ENCODE results near the gene DPAGT1.
"Not testable (repeated sequence)": the region's sequence is repeated elsewhere in the genome, so short reads cannot be mapped to it uniquely, and the experiment has no call there.

DPAGT1 gene

GRCh38 chr11:119115484-119116234, 14.0 kb upstream of the DPAGT1 start:
- no peak for DNase-seq (ENCODE audit: low read depth in 2 of 2)

- DNase-seq (ENCODE audit: low read depth in 2 of 2), result no peak
These were observed 12.7 kb upstream of the DPAGT1 start for GRCh38 chr11:119114351-119114750.

GRCh38 chr11:119113716-119114115, 12.1 kb upstream of the DPAGT1 start:
- DNase-seq (ENCODE audit: low read depth in 2 of 2), result no peak

GRCh38 chr11:119112314-119113020, 10.8 kb upstream of the DPAGT1 start:
- no peak for DNase-seq (ENCODE audit: low read depth in 2 of 2)

- DNase-seq (ENCODE audit: low read depth in 2 of 2), result no peak
These were observed 9.8 kb upstream of the DPAGT1 start for GRCh38 chr11:119111361-119111925.

- no peak for DNase-seq (ENCODE audit: low read depth in 2 of 2)
These were observed 8.8 kb upstream of the DPAGT1 start for GRCh38 chr11:119110439-119110838.

GRCh38 chr11:119109843-119110242, 8.2 kb upstream of the DPAGT1 start:
- DNase-seq (ENCODE audit: low read depth in 2 of 2), result no peak

- no peak for DNase-seq (ENCODE audit: low read depth in 2 of 2)
These were observed 7.2 kb upstream of the DPAGT1 start for GRCh38 chr11:119108857-119109221.

- no peak for DNase-seq (ENCODE audit: low read depth in 2 of 2)
These were observed 6.6 kb upstream of the DPAGT1 start for GRCh38 chr11:119108146-119108856.

- no peak for DNase-seq (ENCODE audit: low read depth in 2 of 2)
These were observed 6.0 kb upstream of the DPAGT1 start for GRCh38 chr11:119107538-119108145.

GRCh38 chr11:119106564-119107537, 5.2 kb upstream of the DPAGT1 start, which contains the start of gene C2CD2L:
Gene C2CD2L (plus strand): TSS chr11:119107344. CDS start chr11:119107742, 398 bp downstream.
- peak; percentile 63 to 76 for DNase-seq (ENCODE audit: low read depth in 2 of 2)

- DNase-seq (ENCODE audit: low read depth in 2 of 2), result no peak
These were observed 2.1 kb upstream of the DPAGT1 start for GRCh38 chr11:119103793-119104192.

- DNase-seq (ENCODE audit: low read depth in 2 of 2), result not testable (repeated sequence)
These were observed 1.6 kb upstream of the DPAGT1 start for GRCh38 chr11:119103161-119103664.

GRCh38 chr11:119100994-119101758, 477 bp downstream of the DPAGT1 start:
- DNase-seq (ENCODE audit: low read depth in 2 of 2), result no peak

GRCh38 chr11:119100246-119100970, 1.2 kb downstream of the DPAGT1 start:
- no peak for DNase-seq (ENCODE audit: low read depth in 2 of 2)

GRCh38 chr11:119099711-119100110, 1.9 kb downstream of the DPAGT1 start:
- DNase-seq (ENCODE audit: low read depth in 2 of 2), result no peak

GRCh38 chr11:119095066-119095880, 6.4 kb downstream of the DPAGT1 start:
- DNase-seq (ENCODE audit: low read depth in 2 of 2), result peak; percentile 99

GRCh38 chr11:119094816-119095065, 6.9 kb downstream of the DPAGT1 start:
- DNase-seq (ENCODE audit: low read depth in 2 of 2), result no peak
